ENCODE results near the gene SLC16A11. TPM values are rescaled to one million over a fixed set of nuclear protein-coding genes. Genes with fewer than 3 reads are reported as not detected.

SLC16A11 gene, protein sequence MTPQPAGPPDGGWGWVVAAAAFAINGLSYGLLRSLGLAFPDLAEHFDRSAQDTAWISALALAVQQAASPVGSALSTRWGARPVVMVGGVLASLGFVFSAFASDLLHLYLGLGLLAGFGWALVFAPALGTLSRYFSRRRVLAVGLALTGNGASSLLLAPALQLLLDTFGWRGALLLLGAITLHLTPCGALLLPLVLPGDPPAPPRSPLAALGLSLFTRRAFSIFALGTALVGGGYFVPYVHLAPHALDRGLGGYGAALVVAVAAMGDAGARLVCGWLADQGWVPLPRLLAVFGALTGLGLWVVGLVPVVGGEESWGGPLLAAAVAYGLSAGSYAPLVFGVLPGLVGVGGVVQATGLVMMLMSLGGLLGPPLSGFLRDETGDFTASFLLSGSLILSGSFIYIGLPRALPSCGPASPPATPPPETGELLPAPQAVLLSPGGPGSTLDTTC
- 0.22 and 5.5 TPM in 2 replicates for total RNA-seq

DNA sequence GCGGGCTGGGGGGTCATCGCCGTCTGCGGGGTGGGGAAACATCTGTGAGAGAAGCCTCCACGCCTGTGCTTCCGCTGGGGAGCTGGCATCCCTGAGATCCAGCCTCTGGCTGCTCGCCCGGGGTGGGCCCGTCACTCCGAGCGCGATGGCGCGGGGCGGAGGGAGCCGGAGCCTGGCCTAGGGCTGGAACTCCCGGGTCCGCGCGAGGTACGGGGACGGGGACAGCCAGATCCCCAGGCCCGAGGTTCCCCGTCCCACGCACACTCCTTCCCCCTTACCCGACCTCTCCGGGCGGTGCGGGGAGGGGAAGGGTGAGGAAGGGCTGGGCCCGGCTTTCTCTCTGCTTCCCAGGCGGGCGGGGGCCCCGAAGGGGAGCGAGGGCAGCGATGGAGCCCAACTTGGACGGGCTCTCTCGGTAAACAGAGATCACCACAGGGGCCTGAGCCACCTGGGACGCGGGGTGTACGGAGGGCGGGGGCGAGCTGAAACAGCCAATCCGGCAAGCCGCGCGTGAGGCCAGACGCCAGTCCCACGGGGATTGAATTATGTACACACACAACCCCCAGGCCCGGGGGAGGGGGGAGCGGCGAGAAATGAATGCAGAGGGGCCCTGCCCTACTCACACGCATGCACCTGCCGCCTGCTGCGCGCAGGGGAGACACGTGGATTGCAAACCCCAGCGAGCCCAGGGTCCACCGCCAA, at the start of gene SLC16A11:
Gene SLC16A11, minus strand, starts transcription at position 596 of the 702 bp plus-strand sequence. Its CDS starts 579 bp downstream, at position 17.

DNA sequence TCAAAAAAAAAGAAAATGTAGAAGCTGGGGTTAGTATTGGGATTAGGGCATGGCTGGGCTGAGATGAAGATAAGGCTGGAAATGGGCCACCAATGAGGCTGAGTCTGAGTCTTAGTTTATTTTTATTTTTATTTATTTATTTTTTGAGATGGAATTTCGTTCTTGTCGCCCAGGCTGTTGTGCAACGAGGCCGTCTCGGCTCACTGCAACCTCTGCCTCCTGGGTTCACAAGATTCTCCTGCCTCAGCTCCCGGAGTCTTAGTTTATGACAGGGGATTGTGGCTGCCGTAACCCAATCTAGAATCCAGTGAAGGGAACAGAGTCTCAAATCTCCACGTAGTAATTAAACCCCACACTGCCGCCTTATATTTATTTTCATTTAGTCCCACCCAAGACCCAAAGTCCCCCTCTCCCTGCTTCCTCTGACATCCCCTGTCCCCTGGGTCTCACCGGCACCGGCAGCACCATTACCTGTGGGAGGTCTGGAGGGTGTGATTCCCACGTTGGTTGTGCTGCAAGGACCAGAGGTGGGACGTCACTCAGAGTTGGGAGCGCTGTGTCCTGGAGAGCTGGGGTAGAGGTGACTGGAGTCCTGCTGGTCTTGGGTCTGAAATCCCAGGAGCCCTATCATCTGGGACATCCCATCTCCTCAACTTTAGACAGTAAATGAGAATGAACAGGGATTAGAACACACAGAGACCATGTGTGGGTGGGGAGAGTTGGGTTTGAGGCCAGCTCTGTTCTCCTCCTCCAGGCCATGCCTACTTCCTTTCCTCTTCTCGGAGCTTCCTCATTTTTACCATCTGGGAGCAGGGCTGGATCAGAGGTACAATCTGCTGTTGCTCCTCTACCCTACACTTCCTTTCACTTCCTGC, 35.9 kb upstream of the SLC16A11 start, which contains the start of gene CLEC10A:
Gene CLEC10A, minus strand, starts transcription at position 671 of the 875 bp plus-strand sequence. CDS start 1,439 bp downstream, outside the sequence.

DNA sequence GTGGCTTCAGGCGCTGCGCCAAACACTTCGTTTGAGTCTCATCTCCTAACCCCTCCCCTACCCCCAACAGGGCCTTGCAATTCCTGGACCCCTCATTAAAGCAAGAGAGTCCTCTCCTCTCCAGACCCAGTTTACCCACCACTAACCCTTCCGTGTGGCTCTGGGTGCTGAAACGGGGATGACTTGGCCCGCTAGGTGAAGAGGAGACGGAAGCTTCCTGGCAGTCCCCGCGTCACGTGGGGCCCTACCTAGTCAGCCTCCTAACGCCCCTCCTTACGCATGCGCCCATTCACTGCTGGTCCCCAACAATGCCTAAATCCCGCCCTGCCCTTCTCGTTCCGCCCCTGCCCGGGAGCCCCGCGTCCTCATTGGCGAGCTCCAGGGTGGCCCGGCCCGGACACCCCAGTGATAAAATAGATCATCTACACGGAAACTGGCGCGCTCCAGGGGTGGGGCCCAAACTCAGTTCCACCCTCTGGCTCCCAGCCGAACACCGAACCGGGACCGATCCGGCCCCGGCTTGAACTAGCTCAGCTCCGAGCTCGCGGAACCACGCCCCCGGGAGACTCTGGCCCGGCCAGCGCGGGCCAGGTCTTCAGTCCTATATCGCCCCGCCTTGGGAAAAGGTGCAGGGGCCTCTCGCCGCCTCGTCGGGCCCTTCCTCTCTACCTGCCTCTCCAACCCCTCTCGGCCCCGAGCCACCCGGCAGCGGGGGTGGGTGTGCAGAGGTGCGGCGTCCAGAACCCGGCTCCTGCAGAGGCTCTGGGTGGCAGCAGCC, 8.1 kb downstream of the SLC16A11 start, which contains the start of gene SLC16A13:
Gene SLC16A13, plus strand, starts transcription at position 425 of the 778 bp plus-strand sequence. CDS start 368 bp downstream, outside the sequence.

DNA sequence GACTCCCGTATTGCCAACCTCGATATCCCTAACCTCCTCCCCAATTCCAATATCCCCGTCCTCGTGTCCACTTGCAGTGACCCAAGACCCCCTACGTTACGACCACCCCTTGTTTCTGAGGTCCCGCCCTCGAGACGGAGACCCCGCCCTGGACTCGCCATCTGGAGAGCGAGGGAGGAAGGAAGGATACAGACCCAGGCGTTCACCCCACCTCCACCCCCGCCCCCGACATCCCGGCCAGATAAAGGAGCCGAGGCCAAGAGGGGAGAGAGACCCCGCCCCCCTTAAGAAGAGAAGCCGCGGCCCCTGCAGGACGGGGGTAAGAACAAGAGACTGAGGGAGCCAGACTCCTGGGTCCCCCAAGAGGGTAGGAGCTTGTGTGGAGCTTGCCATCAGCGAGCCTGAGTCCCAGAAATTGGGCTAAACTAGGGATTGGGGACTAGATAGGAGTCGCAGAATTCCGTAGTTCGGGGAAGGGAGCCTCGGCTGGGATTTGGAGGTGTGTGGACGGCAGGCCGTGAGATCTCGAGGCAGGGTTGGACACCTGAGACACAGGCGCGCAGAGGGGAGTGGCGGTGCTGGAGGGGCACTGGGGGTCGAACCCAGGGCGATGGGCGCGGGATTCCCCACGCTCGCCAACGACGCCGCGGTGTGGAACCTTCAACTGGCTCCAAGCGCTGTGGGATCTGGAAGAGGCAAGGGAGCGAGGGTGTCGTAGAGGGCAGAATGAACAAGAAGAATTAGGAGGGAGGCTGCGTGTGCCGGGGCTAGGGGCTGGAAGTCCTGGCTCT, 20.9 kb downstream of the SLC16A11 start, which contains the start of gene BCL6B:
Gene BCL6B, plus strand, starts transcription at position 270 of the 791 bp plus-strand sequence. CDS start 622 bp downstream, outside the sequence.

DNA sequence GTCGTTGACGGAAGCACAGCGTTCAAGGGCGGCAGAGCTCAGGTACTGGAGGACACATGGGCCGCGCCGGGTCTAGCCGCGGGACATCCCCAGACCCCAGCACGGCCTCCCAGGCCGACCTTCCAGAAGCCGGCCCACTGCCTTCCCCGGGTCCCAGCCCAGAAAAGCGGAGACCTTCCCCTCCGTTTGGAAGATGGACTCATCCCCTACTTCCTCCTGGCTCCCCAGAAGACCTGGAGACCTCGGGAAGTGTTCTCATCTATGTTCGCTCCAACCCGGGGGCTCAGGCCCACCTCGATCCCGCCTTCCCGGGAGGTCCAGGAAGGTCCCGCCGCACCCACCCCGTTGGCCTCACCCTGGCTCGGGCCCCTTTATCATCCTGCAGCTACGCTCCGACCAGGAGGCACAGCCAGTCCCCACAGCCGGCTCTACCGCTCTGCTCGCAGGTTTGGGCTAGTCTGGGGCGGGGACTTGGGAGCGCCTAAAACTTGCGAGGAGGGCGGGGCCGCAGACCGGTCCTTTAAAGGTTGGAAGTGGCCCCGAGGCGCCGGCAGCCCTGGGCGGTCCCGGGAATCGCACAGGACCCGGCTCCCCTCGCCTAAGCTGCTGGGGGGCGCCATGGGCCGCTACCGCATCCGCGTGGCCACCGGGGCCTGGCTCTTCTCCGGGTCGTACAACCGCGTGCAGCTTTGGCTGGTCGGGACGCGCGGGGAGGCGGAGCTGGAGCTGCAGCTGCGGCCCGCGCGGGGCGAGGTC, 48.2 kb downstream of the SLC16A11 start, which contains the start of gene ALOX12:
Gene ALOX12, plus strand, starts transcription at position 550 of the 756 bp plus-strand sequence. Its CDS starts 69 bp downstream, at position 619.

Small RNA genes within 50 kb of the gene (small RNA-seq; reads per million reads assigned to genes)
- gene AC120057.1, result not detected

Other genes with a start within 250 kb of the SLC16A11 start
- gene TEKT1, start 212.4 kb downstream of the SLC16A11 start, total RNA-seq, result not detected in 2 replicates
- not detected in 2 replicates for gene ALOX12, start 48.0 kb downstream of the SLC16A11 start, total RNA-seq
- 25.9 and 47.6 TPM in 2 replicates for gene RNASEK, start 31.5 kb downstream of the SLC16A11 start, total RNA-seq
- under 0.01 TPM in 2 replicates for gene BCL6B, start 21.0 kb downstream of the SLC16A11 start, total RNA-seq
- gene SLC16A13, start 8.1 kb downstream of the SLC16A11 start, total RNA-seq, result 2.7 and 3.1 TPM in 2 replicates
- not detected in 2 replicates for gene CLEC10A, start 36.2 kb upstream of the SLC16A11 start, total RNA-seq
- gene ASGR2, start 70.7 kb upstream of the SLC16A11 start, total RNA-seq, result not detected in 2 replicates
- 0.79 TPM in 1 of 2 replicates, not detected in the other for gene ASGR1, start 135.3 kb upstream of the SLC16A11 start, total RNA-seq
- gene DLG4, start 175.7 kb upstream of the SLC16A11 start, total RNA-seq, result 2.5 and 11.8 TPM in 2 replicates
- 304 and 499 TPM in 2 replicates for gene ACADVL, start 175.8 kb upstream of the SLC16A11 start, total RNA-seq
- 82.5 and 91.1 TPM in 2 replicates for gene DVL2, start 190.4 kb upstream of the SLC16A11 start, total RNA-seq
- 43.6 and 47.1 TPM in 2 replicates for gene PHF23, start 195.4 kb upstream of the SLC16A11 start, total RNA-seq
- 155 and 349 TPM in 2 replicates for gene GABARAP, start 198.4 kb upstream of the SLC16A11 start, total RNA-seq
- gene CTDNEP1, start 207.6 kb upstream of the SLC16A11 start, total RNA-seq, result 28.7 and 34.3 TPM in 2 replicates
- 31.0 and 42.6 TPM in 2 replicates for gene ELP5, start 208.1 kb upstream of the SLC16A11 start, total RNA-seq
- gene CLDN7, start 218.4 kb upstream of the SLC16A11 start, total RNA-seq, result 3.9 and 15.2 TPM in 2 replicates
- gene SLC2A4, start 237.6 kb upstream of the SLC16A11 start, total RNA-seq, result not detected in 2 replicates

Data from placental epithelial cell (primary cell).